ENCODE data around the gene TSGA10IP. TPM values are rescaled to one million over a fixed set of nuclear protein-coding genes. Genes with fewer than 3 reads are reported as not detected.

TSGA10IP gene
- polyA plus RNA-seq, 3 donors = 0.18 to 0.28 TPM; not detected in 1

GRCh38 chr11:65976216-65977176, 31.2 kb downstream of the TSGA10IP start:
- no peak for DNase-seq

GRCh38 chr11:65977621-65978390, 32.5 kb downstream of the TSGA10IP start:
- DNase-seq = no peak

GRCh38 chr11:65978391-65979238, 33.3 kb downstream of the TSGA10IP start:
- no peak for DNase-seq

- no peak for DNase-seq
Measured at GRCh38 chr11:65979261-65979759, 34.0 kb downstream of the TSGA10IP start.

GRCh38 chr11:65981101-65981740, 35.9 kb downstream of the TSGA10IP start:
- no peak for DNase-seq

GRCh38 chr11:65981972-65982823, 36.9 kb downstream of the TSGA10IP start:
- no peak for DNase-seq

GRCh38 chr11:65982824-65983588, 37.7 kb downstream of the TSGA10IP start:
- no peak for DNase-seq

GRCh38 chr11:65983589-65983987, 38.3 kb downstream of the TSGA10IP start:
- no peak for DNase-seq

- DNase-seq = no peak
Measured at GRCh38 chr11:65987336-65987735, 42.1 kb downstream of the TSGA10IP start.

- DNase-seq = peak; percentile 96
Measured at GRCh38 chr11:65988791-65989592, 43.7 kb downstream of the TSGA10IP start.

- DNase-seq = no peak
Measured at GRCh38 chr11:65992056-65992455, 46.8 kb downstream of the TSGA10IP start.

GRCh38 chr11:65997286-65997685, 52.0 kb downstream of the TSGA10IP start:
- DNase-seq = no peak

- DNase-seq = peak; percentile 98
Measured at GRCh38 chr11:66001942-66002647, 56.8 kb downstream of the TSGA10IP start, which contains the start of the genes BANF1 and EIF1AD. TSS of gene BANF1 (plus strand) at chr11:66002503. CDS start at chr11:66003251, 748 bp downstream. TSS of gene EIF1AD (minus strand) at chr11:66002157. CDS start at chr11:66000389, 1,768 bp downstream.

- peak; percentile 14 for DNase-seq
Measured at GRCh38 chr11:66002648-66003225, 57.5 kb downstream of the TSGA10IP start.

- no peak for DNase-seq
Measured at GRCh38 chr11:66003291-66003690, 58.0 kb downstream of the TSGA10IP start.

GRCh38 chr11:66004186-66004585, 58.9 kb downstream of the TSGA10IP start:
- no peak for DNase-seq

Measured in renal pelvis (tissue), 4 donors.